Adrenal gland (tissue), 12 donors: ENCODE data around the gene CRYBG1. TPM values are rescaled to one million over a fixed set of nuclear protein-coding genes. Genes with fewer than 3 reads are reported as not detected.

Source experiments
- DNase-seq, 7 donors: peaks; one replicate each; pipeline ENCODE4 v3.0.0-alpha.2; 2019 to 2020
- H3K27ac ChIP-seq, 5 donors: fragments of 200-600 bp; sonication (generic) in 4 of 5; 1 replicate in 3 of 5; 2 replicates in 2 of 5; pipeline versions ENCODE4 v1.5.1 to v1.8.0; 2016 to 2020; ENCODE audit warnings: mild to moderate bottlenecking in 1 of 5
- H3K27me3 ChIP-seq: fragments of 200-600 bp; 2 replicates; pipeline ENCODE4 v1.8.0; 2021
- H3K36me3 ChIP-seq, 2 donors: fragments of 200-600 bp; replicated peaks in 1 of 2; 1 replicate in 1 of 2; 2 replicates in 1 of 2; pipeline versions ENCODE4 v1.5.1 to v1.8.0; 2018 to 2022
- H3K4me1 ChIP-seq, 2 donors: fragments of 200-600 bp; replicated peaks in 1 of 2; 1 replicate in 1 of 2; 2 replicates in 1 of 2; pipeline versions ENCODE4 v1.5.1 to v1.8.0; 2018 to 2021
- H3K4me3 ChIP-seq, 4 donors: fragments of 200-600 bp; sonication (generic) in 3 of 4; one replicate each; pipeline ENCODE4 v1.5.1; 2016 to 2018
- H3K9me3 ChIP-seq, 3 donors: fragments of 200-600 bp; sonication (generic) in 1 of 3; replicated peaks in 1 of 3; 1 replicate in 2 of 3; 2 replicates in 1 of 3; pipeline versions ENCODE4 v1.5.1 to v1.8.0; 2016 to 2021
- POLR2A ChIP-seq, 2 donors: fragments of 450-650 bp; IDR thresholded peaks; one replicate each; pipeline ENCODE4 v1.6.1; 2017; ENCODE audit warnings: antibody characterized with exemption in 2 of 2, mild to moderate bottlenecking in 2 of 2, moderate library complexity in 1 of 2
- WGBS, 4 donors: extraction: QIAGEN DNeasy Blood & Tissue Kit in 2 of 4; methylation state at CpG; one replicate each; pipeline versions ENCODE4 v1.1.5 to v1.1.7; 2013 to 2017; 5-methylcytosine and 5-hydroxymethylcytosine counted together
- intact Hi-C, 2 donors: fragments of 100-400 bp; cut with DNase I; formaldehyde crosslinking; loops; one replicate each; pipeline versions ENCODE4 v1.14.1 to v1.15.0; 2022 to 2023
- polyA plus RNA-seq, 3 donors: library from polyadenylated mRNA; stranded (reverse); fragments of 200-250 nt in 2 of 3; fragments of 350-450 nt in 1 of 3; fragmentation: Illumina TruSeq in 1 of 3; extraction: RNeasy Lipid Tissue Mini Kit (QIAGEN cat#74804) in 1 of 3; gene quantifications; one replicate each; pipeline ENCODE4 v1.2.3, GENCODE V29; 2013 to 2014
- total RNA-seq, 9 donors: library from RNA; depleted of rRNA in 4 of 9; stranded (reverse); fragments of >200 nt in 4 of 9; fragments of 120-200 nt in 1 of 9; fragmentation: NEBNext Ultra II Directional in 1 of 9; extraction: Animal tissue kit (Norgen Biotek cat#: 25700) in 1 of 9; gene quantifications; one replicate each; pipeline versions ENCODE4 v1.1.0 to v1.2.4, GENCODE V29; 2013 to 2023
- TF ChIP-seq, protein P1 (sequence below), 6 experiments: fragments of 450-650 bp in 4 of 6; fragments of 200-600 bp in 2 of 6; sonication (generic) in 1 of 6; IDR thresholded peaks; 1 replicate in 5 of 6; 2 replicates in 1 of 6; pipeline versions ENCODE4 v1.5.1 to v1.8.0; 2016 to 2021; ENCODE audit warnings: antibody characterized with exemption in 6 of 6, mild to moderate bottlenecking in 2 of 6, moderate library complexity in 1 of 6
- donor health status: healthy with polysubstance abuse.
- donor health status: Bipolar disorder and iron deficiency.
- donor health status: DM: yes; HTN: yes; CAD: no.
- donor health status: DM: no; HTN: no; CAD: no.
- donor health status: DM: no; HTN: no; CAD: no.
- donor health status: DM: yes; HTN: yes; CAD: no.

Gene CRYBG1
- total and polyA plus RNA-seq, 12 donors: 0.83 to 5.1 (median 2.2) TPM

- no peaks in the 10 kb centered on the region for H3K4me1 ChIP-seq
- no peak for DNase-seq
- no peaks in the 10 kb centered on the region for H3K27me3 ChIP-seq
- no peaks in the 10 kb centered on the region for H3K36me3 ChIP-seq
- TF ChIP-seq POLR2A (IDR thresholded peaks at IDR 0.05): no peak
- TF ChIP-seq, protein P1, sequence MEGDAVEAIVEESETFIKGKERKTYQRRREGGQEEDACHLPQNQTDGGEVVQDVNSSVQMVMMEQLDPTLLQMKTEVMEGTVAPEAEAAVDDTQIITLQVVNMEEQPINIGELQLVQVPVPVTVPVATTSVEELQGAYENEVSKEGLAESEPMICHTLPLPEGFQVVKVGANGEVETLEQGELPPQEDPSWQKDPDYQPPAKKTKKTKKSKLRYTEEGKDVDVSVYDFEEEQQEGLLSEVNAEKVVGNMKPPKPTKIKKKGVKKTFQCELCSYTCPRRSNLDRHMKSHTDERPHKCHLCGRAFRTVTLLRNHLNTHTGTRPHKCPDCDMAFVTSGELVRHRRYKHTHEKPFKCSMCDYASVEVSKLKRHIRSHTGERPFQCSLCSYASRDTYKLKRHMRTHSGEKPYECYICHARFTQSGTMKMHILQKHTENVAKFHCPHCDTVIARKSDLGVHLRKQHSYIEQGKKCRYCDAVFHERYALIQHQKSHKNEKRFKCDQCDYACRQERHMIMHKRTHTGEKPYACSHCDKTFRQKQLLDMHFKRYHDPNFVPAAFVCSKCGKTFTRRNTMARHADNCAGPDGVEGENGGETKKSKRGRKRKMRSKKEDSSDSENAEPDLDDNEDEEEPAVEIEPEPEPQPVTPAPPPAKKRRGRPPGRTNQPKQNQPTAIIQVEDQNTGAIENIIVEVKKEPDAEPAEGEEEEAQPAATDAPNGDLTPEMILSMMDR (IDR thresholded peaks at IDR 0.05): no peak
- intact Hi-C loops: no loop called here
- 79 to 82% (median 82%) methylated on average over 8 of the region's 8 CpGs for WGBS, 4 donors
- H3K27ac ChIP-seq: no peak overlapping the region
- no peaks in the 10 kb centered on the region for H3K9me3 ChIP-seq
- no peak overlapping the region for H3K4me3 ChIP-seq
These were observed 177.1 kb downstream of the CRYBG1 start for GRCh38 chr6:106537662-106538061.

- no peak for TF ChIP-seq POLR2A (IDR thresholded peaks at IDR 0.05)
- TF ChIP-seq, protein P1 (IDR thresholded peaks at IDR 0.05): no peak
- no peak for DNase-seq
- Histone ChIP-seq H3K36me3 (no peaks in the 10 kb centered on the region), H3K27me3 (no peaks in the 10 kb centered on the region), H3K4me3 (no peak overlapping the region), H3K4me1 (no peaks in the 10 kb centered on the region), H3K27ac (no peak overlapping the region), H3K9me3 (no peaks in the 10 kb centered on the region)
- WGBS, 4 donors: 60 to 70% (median 65%) methylated on average over 1 of the region's 1 CpG
- intact Hi-C loops: no loop called here
These were observed 177.6 kb downstream of the CRYBG1 start for GRCh38 chr6:106538145-106538544.

DNA sequence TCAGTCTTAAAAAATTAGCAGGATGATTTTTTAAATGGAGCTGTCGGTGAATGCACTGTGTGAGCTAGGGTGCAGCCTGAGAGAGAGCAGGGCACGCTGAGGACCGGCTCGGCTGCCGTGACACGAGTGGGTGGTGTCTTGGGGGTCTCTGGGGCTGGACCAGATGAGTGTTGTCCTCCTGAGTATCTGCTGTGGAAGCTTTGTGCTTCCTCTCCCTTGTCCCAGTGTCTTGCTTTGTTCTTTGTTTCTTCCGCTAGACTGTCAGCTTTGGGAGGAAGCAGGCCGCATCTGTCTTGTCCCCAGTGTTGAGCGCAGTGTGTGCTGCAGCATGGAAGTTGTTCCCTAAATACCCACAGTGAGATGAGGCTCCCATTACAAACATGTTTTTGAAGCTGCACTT, 179.4 kb downstream of the CRYBG1 start:
- no peaks in the 10 kb centered on the region for H3K9me3 ChIP-seq
- no peak overlapping the region for H3K27ac ChIP-seq
- peak in 1 of 7 donors; percentile 10 for DNase-seq
- intact Hi-C loops: no loop called here
- H3K4me1 ChIP-seq: no peaks in the 10 kb centered on the region
- 75 to 83% (median 82%) methylated on average over 9 of the region's 9 CpGs for WGBS, 4 donors
- TF ChIP-seq, protein P1 (IDR thresholded peaks at IDR 0.05): no peak
- TF ChIP-seq POLR2A (IDR thresholded peaks at IDR 0.05): no peak
- H3K4me3 ChIP-seq: no peak overlapping the region
- H3K36me3 ChIP-seq: no peaks in the 10 kb centered on the region
- no peaks in the 10 kb centered on the region for H3K27me3 ChIP-seq

GRCh38 chr6:106540432-106540831, 179.9 kb downstream of the CRYBG1 start:
- H3K27me3 ChIP-seq: no peaks in the 10 kb centered on the region
- H3K4me3 ChIP-seq: no peak overlapping the region
- TF ChIP-seq, protein P1 (IDR thresholded peaks at IDR 0.05): no peak
- TF ChIP-seq POLR2A (IDR thresholded peaks at IDR 0.05): no peak
- no peaks in the 10 kb centered on the region for H3K9me3 ChIP-seq
- intact Hi-C loops: no loop called here
- no peaks in the 10 kb centered on the region for H3K4me1 ChIP-seq
- DNase-seq: no peak
- H3K36me3 ChIP-seq: no peaks in the 10 kb centered on the region
- no peak overlapping the region for H3K27ac ChIP-seq
